OCI-LY1 (cell line): ENCODE data around the gene PDCD6IP.
"Not testable (repeated sequence)": the region's sequence is repeated elsewhere in the genome, so short reads cannot be mapped to it uniquely, and the experiment has no call there.

ENCODE experiments used
- H2AFZ ChIP-seq: fragments of 200-600 bp; sonication (generic), shearing (Covaris generic); 2 replicates; pipeline ENCODE4 v1.6.0; 2014; ENCODE audit warnings: antibody characterized with exemption, mild to moderate bottlenecking, low read length
- H3F3A ChIP-seq: fragments of 200-600 bp; sonication (generic), shearing (Covaris generic); 2 replicates; pipeline ENCODE4 v1.6.0; 2014; ENCODE audit warnings: mild to moderate bottlenecking, antibody characterized with exemption, low read length, moderate library complexity; ENCODE audit not compliant: insufficient read depth
- H3K27ac ChIP-seq: fragments of 200-600 bp; sonication (generic); 2 replicates; pipeline ENCODE4 v1.5.1; 2014; ENCODE audit warnings: low read length, mixed run types, mild to moderate bottlenecking, low read depth; ENCODE audit not compliant: poor library complexity, severe bottlenecking
- H3K27me3 ChIP-seq: fragments of 200-600 bp; sonication (generic); 2 replicates; pipeline ENCODE4 v1.6.0; 2014; ENCODE audit warnings: antibody characterized with exemption, mild to moderate bottlenecking, low read length, moderate library complexity; ENCODE audit not compliant: insufficient read depth
- H3K36me3 ChIP-seq: fragments of 200-600 bp; sonication (generic); 2 replicates; pipeline ENCODE4 v1.6.1; 2014; ENCODE audit warnings: mild to moderate bottlenecking, antibody characterized with exemption, low read length, moderate library complexity, mixed read lengths; ENCODE audit not compliant: insufficient read depth
- H3K4me1 ChIP-seq: fragments of 200-600 bp; sonication (generic); 2 replicates; pipeline ENCODE4 v1.5.1; 2014; ENCODE audit warnings: mild to moderate bottlenecking, low read length, moderate library complexity; ENCODE audit not compliant: insufficient read depth, severe bottlenecking
- H3K4me2 ChIP-seq: fragments of 200-600 bp; sonication (generic), shearing (Covaris generic); 2 replicates; pipeline ENCODE4 v1.6.1; 2014; ENCODE audit warnings: low read length
- H3K4me3 ChIP-seq: fragments of 200-600 bp; sonication (generic); 2 replicates; pipeline ENCODE4 v1.5.1; 2014; ENCODE audit warnings: low read length, low read depth, mild to moderate bottlenecking, mixed read lengths; ENCODE audit not compliant: poor library complexity, severe bottlenecking
- H3K79me2 ChIP-seq: fragments of 200-600 bp; shearing (Covaris generic); 2 replicates; pipeline ENCODE4 v1.6.1; 2016; ENCODE audit warnings: mixed run types, low read length, mixed read lengths; ENCODE audit not compliant: insufficient read depth
- H3K9ac ChIP-seq: fragments of 200-600 bp; sonication (generic), shearing (Covaris generic); 2 replicates; pipeline ENCODE4 v1.6.1; 2014; ENCODE audit warnings: mild to moderate bottlenecking, low read length, mixed read lengths
- H3K9me2 ChIP-seq: fragments of 200-600 bp; sonication (generic), shearing (Covaris generic); 2 replicates; pipeline ENCODE4 v1.6.1; 2014; ENCODE audit warnings: low read depth, mild to moderate bottlenecking, low read length, mixed read lengths
- H3K9me3 ChIP-seq: fragments of 200-600 bp; shearing (Covaris generic); 2 replicates; pipeline ENCODE4 v1.6.1; 2014; ENCODE audit warnings: low read length, mixed read lengths
- H4K20me1 ChIP-seq: fragments of 200-600 bp; sonication (generic), shearing (Covaris generic); 2 replicates; pipeline ENCODE4 v1.6.0; 2016; ENCODE audit warnings: mild to moderate bottlenecking, low read length; ENCODE audit not compliant: insufficient read depth
- EZH2 ChIP-seq: fragments of 200-600 bp; sonication (generic), shearing (Covaris generic); IDR thresholded peaks from 2 replicates; pipeline ENCODE4 v1.8.0; 2017; ENCODE audit warnings: borderline replicate concordance, mixed run types, mild to moderate bottlenecking, antibody characterized with exemption, low read length, moderate library complexity, mixed read lengths
- TF ChIP-seq, protein P1 (sequence below): fragments of 200-600 bp; sonication (generic), shearing (Covaris generic); IDR thresholded peaks from 2 replicates; pipeline ENCODE4 v1.5.1; 2017; ENCODE audit warnings: mild to moderate bottlenecking, antibody characterized with exemption, low read length, moderate library complexity, mixed read lengths

PDCD6IP gene

DNA sequence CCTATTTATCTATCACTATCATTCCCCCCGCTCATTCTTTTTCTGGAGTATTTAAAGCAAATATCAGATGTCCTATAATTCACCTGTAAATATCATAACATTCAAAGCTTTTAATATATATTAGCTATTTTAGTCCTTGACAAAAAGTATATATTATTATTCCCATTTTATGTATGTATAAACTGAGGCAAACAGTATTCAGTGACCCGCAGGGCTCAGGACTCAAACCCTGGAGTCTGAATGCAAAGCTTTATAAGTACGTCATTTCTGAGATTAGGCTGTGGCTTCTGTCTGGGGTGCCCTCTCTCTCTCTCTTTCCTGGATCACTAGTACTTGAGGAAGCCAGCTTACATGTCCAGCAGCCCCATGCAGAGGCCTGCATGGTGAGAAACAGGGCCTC, 20.4 kb upstream of the PDCD6IP start:
- no peaks in the 10 kb centered on the region for H3K36me3 ChIP-seq
- no peaks in the 10 kb centered on the region for H3K79me2 ChIP-seq
- no peak overlapping the region for H3K27ac ChIP-seq
- no peak overlapping the region for H3K4me2 ChIP-seq
- H3K9me2 ChIP-seq: no peaks in the 10 kb centered on the region
- H3F3A ChIP-seq: no peaks in the 10 kb centered on the region
- H3K27me3 ChIP-seq: no peaks in the 10 kb centered on the region
- H3K4me1 ChIP-seq: no peaks in the 10 kb centered on the region
- no peak overlapping the region for H2AFZ ChIP-seq
- TF ChIP-seq, protein P1, sequence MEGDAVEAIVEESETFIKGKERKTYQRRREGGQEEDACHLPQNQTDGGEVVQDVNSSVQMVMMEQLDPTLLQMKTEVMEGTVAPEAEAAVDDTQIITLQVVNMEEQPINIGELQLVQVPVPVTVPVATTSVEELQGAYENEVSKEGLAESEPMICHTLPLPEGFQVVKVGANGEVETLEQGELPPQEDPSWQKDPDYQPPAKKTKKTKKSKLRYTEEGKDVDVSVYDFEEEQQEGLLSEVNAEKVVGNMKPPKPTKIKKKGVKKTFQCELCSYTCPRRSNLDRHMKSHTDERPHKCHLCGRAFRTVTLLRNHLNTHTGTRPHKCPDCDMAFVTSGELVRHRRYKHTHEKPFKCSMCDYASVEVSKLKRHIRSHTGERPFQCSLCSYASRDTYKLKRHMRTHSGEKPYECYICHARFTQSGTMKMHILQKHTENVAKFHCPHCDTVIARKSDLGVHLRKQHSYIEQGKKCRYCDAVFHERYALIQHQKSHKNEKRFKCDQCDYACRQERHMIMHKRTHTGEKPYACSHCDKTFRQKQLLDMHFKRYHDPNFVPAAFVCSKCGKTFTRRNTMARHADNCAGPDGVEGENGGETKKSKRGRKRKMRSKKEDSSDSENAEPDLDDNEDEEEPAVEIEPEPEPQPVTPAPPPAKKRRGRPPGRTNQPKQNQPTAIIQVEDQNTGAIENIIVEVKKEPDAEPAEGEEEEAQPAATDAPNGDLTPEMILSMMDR: no peak
- no peak for TF ChIP-seq EZH2
- H3K9ac ChIP-seq: no peak overlapping the region
- H3K9me3 ChIP-seq: no peaks in the 10 kb centered on the region
- no peak overlapping the region for H3K4me3 ChIP-seq
- no peaks in the 10 kb centered on the region for H4K20me1 ChIP-seq

DNA sequence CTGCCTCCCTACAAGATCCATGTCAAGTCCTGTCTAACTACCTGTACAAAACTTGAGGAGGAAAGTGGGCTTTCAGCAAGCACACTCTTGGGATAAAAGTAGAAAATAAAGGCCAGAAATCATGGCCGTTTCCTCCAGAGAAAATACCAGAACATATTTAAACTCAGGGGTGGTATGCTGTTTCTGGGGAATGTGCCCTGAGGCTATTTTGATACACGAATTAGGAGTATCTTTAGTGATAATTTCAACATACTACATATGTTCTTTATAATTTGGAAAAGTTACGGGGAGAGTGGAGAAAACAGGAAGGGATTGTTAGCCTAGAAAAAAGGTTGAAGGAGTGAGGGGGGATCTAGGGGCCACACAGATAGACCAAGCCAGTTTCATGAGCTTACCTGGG, 18.7 kb upstream of the PDCD6IP start:
- Histone ChIP-seq H3K4me3 (no peak overlapping the region), H3K27ac (no peak overlapping the region), H3K4me2 (no peak overlapping the region), H3K9ac (no peak overlapping the region), H3K36me3 (no peaks in the 10 kb centered on the region), H3K9me2 (no peaks in the 10 kb centered on the region), H3K9me3 (no peaks in the 10 kb centered on the region), H3K4me1 (no peaks in the 10 kb centered on the region), H4K20me1 (no peaks in the 10 kb centered on the region), H3K27me3 (no peaks in the 10 kb centered on the region), H3F3A (no peaks in the 10 kb centered on the region), H2AFZ (no peak overlapping the region), H3K79me2 (no peaks in the 10 kb centered on the region)
- TF ChIP-seq, protein P1: no peak
- no peak for TF ChIP-seq EZH2

DNA sequence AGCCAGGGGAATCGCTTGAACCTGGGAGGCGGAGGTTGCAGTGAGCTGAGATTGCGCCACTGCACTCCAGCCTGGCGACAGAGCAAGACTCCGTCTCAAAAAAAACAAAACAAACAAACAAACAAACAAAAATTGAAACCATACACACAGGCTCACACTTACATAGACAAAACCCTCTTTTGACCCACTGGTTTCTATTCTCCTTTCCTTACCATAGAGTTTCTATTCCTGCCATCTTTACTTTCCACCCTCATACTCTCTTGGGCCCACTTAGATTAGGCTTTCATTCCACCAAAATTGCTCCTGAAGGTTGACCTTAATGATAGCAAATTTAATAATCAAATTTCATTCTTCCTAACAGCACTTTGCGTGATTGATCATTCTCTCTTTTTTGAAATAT, 17.0 kb upstream of the PDCD6IP start:
- not testable (repeated sequence) for H3K4me2 ChIP-seq, H3K4me3 ChIP-seq

DNA sequence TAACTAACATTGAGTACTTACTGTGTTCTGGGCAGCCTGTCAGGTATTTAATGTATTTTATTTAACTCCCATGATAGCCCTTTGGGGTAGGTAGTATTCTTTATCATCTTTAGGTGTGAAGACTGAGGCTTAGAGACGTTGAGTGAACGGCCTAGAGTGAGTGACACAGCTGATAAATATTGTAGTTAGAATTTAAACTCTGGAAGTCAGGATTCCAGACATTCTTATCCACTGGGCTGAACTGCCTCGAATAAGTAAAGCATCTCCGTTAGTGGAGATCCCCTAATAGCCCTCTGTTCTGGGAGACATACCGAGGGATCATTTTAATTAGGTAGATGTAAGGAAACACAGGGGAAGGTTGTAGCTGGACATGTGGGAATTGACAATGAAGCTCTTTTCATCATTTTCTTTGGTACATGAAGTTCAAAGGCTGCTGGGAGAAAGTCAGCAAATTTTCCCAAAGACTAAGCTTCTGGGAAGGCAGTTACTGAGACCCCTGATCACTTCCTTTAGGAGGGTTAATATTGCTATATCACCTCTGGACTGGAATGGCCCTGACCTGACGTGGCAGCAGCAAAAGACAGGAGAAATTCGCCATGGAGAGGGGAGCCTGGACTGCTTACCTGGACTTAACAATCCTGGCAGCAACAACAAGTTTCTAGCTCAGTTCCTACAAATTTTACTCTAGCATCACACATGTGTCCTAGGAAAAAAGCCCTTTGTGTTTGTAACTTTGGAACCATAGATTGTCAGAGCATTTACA, 11.7 kb upstream of the PDCD6IP start:
- Histone ChIP-seq H3K27ac (no peak overlapping the region), H3K9me3 (no peaks in the 10 kb centered on the region), H3K4me3 (peak overlapping the region; percentile 37), H3K27me3 (no peaks in the 10 kb centered on the region), H2AFZ (no peak overlapping the region), H3K79me2 (no peaks in the 10 kb centered on the region), H3K9me2 (no peaks in the 10 kb centered on the region), H3K36me3 (no peaks in the 10 kb centered on the region), H3K4me2 (peak overlapping the region; percentile 55), H3F3A (no peaks in the 10 kb centered on the region), H3K9ac (no peak overlapping the region; the same call in 1 of the 2 replicates), H4K20me1 (no peaks in the 10 kb centered on the region), H3K4me1 (no peaks in the 10 kb centered on the region)
- TF ChIP-seq EZH2: no peak
- TF ChIP-seq, protein P1: no peak

More for the DNA sequence above, 17.0 kb upstream of the PDCD6IP start:
- not testable (repeated sequence) for H3K27ac ChIP-seq, H3F3A ChIP-seq, H4K20me1 ChIP-seq, H3K4me1 ChIP-seq, H3K9me3 ChIP-seq, H2AFZ ChIP-seq, H3K9ac ChIP-seq, H3K36me3 ChIP-seq, H3K79me2 ChIP-seq, H3K9me2 ChIP-seq, H3K27me3 ChIP-seq
